ENCODE results near the gene EDRF1. TPM values are rescaled to one million over a fixed set of nuclear protein-coding genes. Genes with fewer than 3 reads are reported as not detected.

Gene EDRF1
- total RNA-seq, 1 experiment from 2014 or later = 33.7 TPM

DNA sequence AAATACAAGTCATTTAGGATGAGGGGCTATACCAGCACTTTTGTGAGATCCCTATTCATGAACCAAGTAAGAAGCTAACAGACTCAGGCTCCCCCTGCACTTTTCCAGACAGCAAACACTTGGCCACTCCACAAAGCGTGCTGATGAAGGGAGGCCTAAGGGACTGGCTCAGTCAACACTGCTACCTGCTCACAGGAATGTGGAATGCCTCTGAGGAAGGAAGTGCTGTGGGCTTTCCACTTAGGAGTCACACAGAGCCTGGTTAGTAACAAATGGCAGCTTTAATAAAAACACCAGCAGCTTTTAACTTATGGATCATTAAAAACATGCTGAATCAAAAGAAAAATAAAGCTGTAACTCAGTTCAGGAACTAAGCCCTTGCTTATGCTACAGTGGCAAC lies 88.5 kb downstream of the EDRF1 start:
- no peak for DNase-seq
- H3K4me3 ChIP-seq (ENCODE audit: insufficient read depth, low read depth, low read length) = no peak overlapping the region
- no peaks in the 10 kb centered on the region for H3K27me3 ChIP-seq (ENCODE audit: control insufficient read depth, insufficient read depth, low read length)
- H3K36me3 ChIP-seq (replicated peaks; ENCODE audit: control insufficient read depth, insufficient read depth, low read length) = peaks cover 12% of the 10 kb centered on the region

GRCh38 chr10:125811251-125811650 lies 91.7 kb downstream of the EDRF1 start:
- Histone ChIP-seq H3K27me3 (ENCODE audit: control insufficient read depth, insufficient read depth, low read length) (no peaks in the 10 kb centered on the region), H3K4me3 (ENCODE audit: insufficient read depth, low read depth, low read length) (no peak overlapping the region), H3K36me3 (replicated peaks; ENCODE audit: control insufficient read depth, insufficient read depth, low read length) (peaks cover 13% of the 10 kb centered on the region)
- DNase-seq = no peak

- H3K27me3 ChIP-seq (ENCODE audit: control insufficient read depth, insufficient read depth, low read length) = no peaks in the 10 kb centered on the region
- H3K4me3 ChIP-seq (ENCODE audit: insufficient read depth, low read depth, low read length) = no peak overlapping the region
- DNase-seq = no peak
- peaks cover 8% of the 10 kb centered on the region for H3K36me3 ChIP-seq (replicated peaks; ENCODE audit: control insufficient read depth, insufficient read depth, low read length)
These were observed 92.7 kb downstream of the EDRF1 start for GRCh38 chr10:125812128-125812750.

Other genes with a start within 250 kb of the EDRF1 start
- not detected in 2 replicates for gene TEX36, start 36.5 kb upstream of the EDRF1 start, total RNA-seq (2014; rRNA removed; shearing (Covaris generic))
- gene MMP21, start 56.1 kb downstream of the EDRF1 start, total RNA-seq (2014; rRNA removed; shearing (Covaris generic)) = not detected in 2 replicates
- 35.6 and 45.3 TPM in 2 replicates for gene UROS, start 103.5 kb downstream of the EDRF1 start, total RNA-seq (2014; rRNA removed; shearing (Covaris generic))
- gene BCCIP, start 103.8 kb downstream of the EDRF1 start, total RNA-seq (2014; rRNA removed; shearing (Covaris generic)) = 72.6 and 83.6 TPM in 2 replicates
- gene DHX32, start 161.6 kb downstream of the EDRF1 start, total RNA-seq (2014; rRNA removed; shearing (Covaris generic)) = 43.8 and 44.9 TPM in 2 replicates
- 2.5 and 4.1 TPM in 2 replicates for gene FANK1, start 176.9 kb downstream of the EDRF1 start, total RNA-seq (2014; rRNA removed; shearing (Covaris generic))

Data from H7 (cell line).